Esophagus (tissue), 2 donors: ENCODE results near the gene OR9A4. TPM values are rescaled to one million over a fixed set of nuclear protein-coding genes. Genes with fewer than 3 reads are reported as not detected.

Experiments
- H3K27ac ChIP-seq, 2 donors: one replicate each; pipeline ENCODE4 v1.5.1; 2013; ENCODE audit warnings: low read depth in 2 of 2, mild to moderate bottlenecking in 2 of 2, inconsistent platforms in 1 of 2, low read length in 1 of 2, moderate library complexity in 1 of 2
- H3K27me3 ChIP-seq, 2 donors: one replicate each; pipeline ENCODE4 v1.6.1; 2013; ENCODE audit warnings: low read length in 2 of 2, control low read depth in 1 of 2, mild to moderate bottlenecking in 1 of 2; ENCODE audit not compliant: insufficient read depth in 2 of 2, control insufficient read depth in 1 of 2
- H3K36me3 ChIP-seq, 2 donors: one replicate each; pipeline ENCODE4 v1.6.1; 2013; ENCODE audit warnings: low read length in 1 of 2; ENCODE audit not compliant: control insufficient read depth in 2 of 2, insufficient read depth in 2 of 2
- H3K4me1 ChIP-seq, 2 donors: one replicate each; pipeline ENCODE4 v1.6.1; 2013; ENCODE audit warnings: low read length in 1 of 2; ENCODE audit not compliant: control insufficient read depth in 2 of 2, insufficient read depth in 2 of 2
- H3K4me3 ChIP-seq, 2 donors: one replicate each; pipeline ENCODE4 v1.5.1; 2013; ENCODE audit warnings: low read length in 2 of 2, mild to moderate bottlenecking in 2 of 2, low read depth in 1 of 2, moderate library complexity in 1 of 2
- H3K9me3 ChIP-seq, 2 donors: one replicate each; pipeline ENCODE4 v1.6.1; 2013; ENCODE audit warnings: mild to moderate bottlenecking in 2 of 2, low read depth in 1 of 2, low read length in 1 of 2, moderate library complexity in 1 of 2; ENCODE audit not compliant: control insufficient read depth in 2 of 2, insufficient read depth in 1 of 2
- WGBS, 2 donors: extraction: QIAGEN DNeasy Blood & Tissue Kit; methylation state at CpG; one replicate each; pipeline ENCODE4 v1.1.7; 2013; 5-methylcytosine and 5-hydroxymethylcytosine counted together
- polyA plus RNA-seq, 2 donors: library from polyadenylated mRNA; stranded (reverse); fragments of 200-250 nt; gene quantifications; one replicate each; pipeline ENCODE4 v1.2.3, GENCODE V29; 2013
- donor health status: healthy with polysubstance abuse.
- donor health status: Bipolar disorder and iron deficiency.

The OR9A4 gene, protein sequence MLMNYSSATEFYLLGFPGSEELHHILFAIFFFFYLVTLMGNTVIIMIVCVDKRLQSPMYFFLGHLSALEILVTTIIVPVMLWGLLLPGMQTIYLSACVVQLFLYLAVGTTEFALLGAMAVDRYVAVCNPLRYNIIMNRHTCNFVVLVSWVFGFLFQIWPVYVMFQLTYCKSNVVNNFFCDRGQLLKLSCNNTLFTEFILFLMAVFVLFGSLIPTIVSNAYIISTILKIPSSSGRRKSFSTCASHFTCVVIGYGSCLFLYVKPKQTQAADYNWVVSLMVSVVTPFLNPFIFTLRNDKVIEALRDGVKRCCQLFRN
- not detected for polyA plus RNA-seq

DNA sequence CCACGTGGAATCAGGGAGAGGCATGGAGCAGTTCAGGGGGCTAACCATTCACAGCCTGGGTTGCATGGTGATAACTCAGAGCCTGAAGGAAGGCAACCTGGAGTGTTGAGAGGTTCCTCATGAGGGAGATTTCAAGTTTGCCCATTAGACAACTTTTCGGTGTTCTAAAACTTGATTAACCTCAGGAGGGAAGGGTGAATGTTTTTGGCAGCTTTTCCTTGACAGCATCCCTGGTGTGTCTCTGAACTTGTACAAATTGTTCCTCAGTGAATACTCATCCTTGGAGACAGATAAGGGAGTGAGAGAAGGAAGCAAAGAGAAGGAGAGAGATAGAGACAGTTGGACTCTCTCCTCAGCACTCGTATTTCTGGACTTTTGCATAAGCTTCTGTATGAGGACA is at the start of gene OR9A4:
TSS of gene OR9A4 (plus strand) at position 301 of the 400 bp plus-strand sequence. CDS start 2,477 bp downstream, outside the sequence.
- no peaks in the 10 kb centered on the region for H3K36me3 ChIP-seq
- H3K27me3 ChIP-seq, result no peaks in the 10 kb centered on the region
- H3K4me3 ChIP-seq, result no peak within 1 kb of the TSS
- no peak within 1 kb of the TSS for H3K27ac ChIP-seq
- H3K4me1 ChIP-seq, result no peaks in the 10 kb centered on the region
- WGBS, 2 donors, result 75 to 78% methylated on average over 3 of the region's 3 CpGs
- peaks cover 0 to 2% of the 10 kb centered on the region in 2 donors for H3K9me3 ChIP-seq

DNA sequence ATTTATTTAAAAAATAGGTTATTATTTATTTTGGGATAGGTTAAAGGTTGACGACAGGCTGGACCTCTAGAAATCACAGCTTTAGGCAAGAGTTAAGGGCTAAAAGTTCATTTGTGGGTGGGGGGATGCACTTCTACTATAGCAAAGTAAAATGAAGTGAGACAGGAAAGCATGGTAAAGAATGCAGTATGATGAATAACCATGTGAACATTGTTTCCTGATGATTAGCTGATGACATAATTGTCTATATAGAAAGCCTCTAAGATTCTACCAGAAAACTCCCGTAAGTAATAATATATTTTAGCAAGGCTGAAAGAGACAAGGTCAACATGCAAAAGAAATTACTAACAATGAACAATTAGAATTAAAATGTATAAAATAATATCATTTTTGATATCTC is 49.2 kb upstream of the OR9A4 start:
- H3K36me3 ChIP-seq, result no peaks in the 10 kb centered on the region

DNA sequence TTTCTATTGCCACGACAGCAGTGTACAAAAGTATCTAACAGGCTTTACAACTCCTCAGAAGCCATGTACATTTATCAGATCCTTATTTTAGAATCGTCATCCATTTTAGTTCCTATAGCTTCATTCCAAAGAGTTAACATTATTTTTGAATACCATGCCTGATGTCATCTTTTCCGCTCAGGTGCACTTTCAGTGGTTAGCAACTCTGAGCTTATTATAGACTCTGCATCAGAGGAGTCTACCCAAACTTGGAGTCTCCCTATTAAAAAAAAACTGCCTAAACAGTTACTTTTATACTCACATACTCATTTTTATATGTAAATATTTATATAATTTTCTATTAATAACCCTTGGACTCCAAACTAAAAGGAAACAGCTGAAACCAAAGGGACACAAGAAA is 43.3 kb upstream of the OR9A4 start:
- WGBS, 2 donors, result 88 to 90% methylated on average over 3 of the region's 3 CpGs
- no peaks in the 10 kb centered on the region for H3K4me1 ChIP-seq
- no peaks in the 10 kb centered on the region for H3K27me3 ChIP-seq
- no peak overlapping the region for H3K27ac ChIP-seq
- no peaks in the 10 kb centered on the region for H3K36me3 ChIP-seq
- peaks cover 0 to 5% of the 10 kb centered on the region in 2 donors for H3K9me3 ChIP-seq
- no peak overlapping the region for H3K4me3 ChIP-seq

More for the DNA sequence above, 49.2 kb upstream of the OR9A4 start:
- H3K9me3 ChIP-seq, result no peaks in the 10 kb centered on the region
- H3K27ac ChIP-seq, result no peak overlapping the region
- H3K4me1 ChIP-seq, result no peaks in the 10 kb centered on the region
- H3K27me3 ChIP-seq, result no peaks in the 10 kb centered on the region
- WGBS, 2 donors, result 87 to 89% methylated on average over 2 of the region's 2 CpGs
- H3K4me3 ChIP-seq, result no peak overlapping the region

DNA sequence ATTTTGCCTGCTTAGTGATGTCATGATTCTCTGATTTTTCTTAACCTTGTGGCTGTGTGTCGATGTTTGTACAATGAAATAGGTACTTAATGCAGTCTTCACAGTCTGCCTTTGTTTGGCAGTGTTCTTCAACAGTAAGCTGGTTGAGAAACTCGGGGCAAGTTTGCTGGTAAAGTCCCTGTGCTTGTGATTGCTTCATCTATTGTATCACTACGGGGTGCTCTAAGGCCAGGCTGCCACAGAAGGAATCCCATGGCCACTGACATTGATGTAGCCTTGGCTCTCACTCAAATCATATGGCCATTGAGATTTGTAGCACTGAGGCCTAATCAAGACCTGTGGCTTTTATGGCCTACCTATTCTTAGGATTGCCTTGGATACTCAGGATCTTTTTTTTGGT is 41.4 kb upstream of the OR9A4 start:
- 64 to 72% methylated on average over 3 of the region's 3 CpGs for WGBS, 2 donors
- Histone ChIP-seq H3K36me3 (no peaks in the 10 kb centered on the region), H3K27me3 (no peaks in the 10 kb centered on the region), H3K9me3 (peaks cover 0 to 5% of the 10 kb centered on the region in 2 donors), H3K27ac (no peak overlapping the region), H3K4me3 (no peak overlapping the region), H3K4me1 (no peaks in the 10 kb centered on the region)

DNA sequence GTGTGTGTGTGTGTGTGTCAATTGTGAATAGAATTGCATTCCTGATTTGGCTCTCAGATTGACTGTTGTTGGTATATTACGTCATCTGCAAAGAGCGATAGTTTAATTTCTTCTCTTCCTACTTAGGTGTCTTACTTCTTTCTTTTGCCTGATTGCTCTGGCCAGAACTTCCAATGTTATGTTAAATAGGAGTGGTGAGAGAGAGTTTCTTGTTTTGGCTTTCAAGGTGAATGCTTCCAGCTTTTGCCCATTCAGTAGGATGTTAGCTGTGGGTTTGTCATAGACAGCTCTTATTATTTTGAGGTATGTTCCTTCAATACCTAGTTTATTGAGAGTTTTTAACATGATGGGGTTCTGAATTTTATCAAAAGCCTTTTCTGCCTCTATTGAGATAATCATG is 40.7 kb upstream of the OR9A4 start:
- WGBS, 2 donors, result 87 to 94% methylated on average over 2 of the region's 2 CpGs

DNA sequence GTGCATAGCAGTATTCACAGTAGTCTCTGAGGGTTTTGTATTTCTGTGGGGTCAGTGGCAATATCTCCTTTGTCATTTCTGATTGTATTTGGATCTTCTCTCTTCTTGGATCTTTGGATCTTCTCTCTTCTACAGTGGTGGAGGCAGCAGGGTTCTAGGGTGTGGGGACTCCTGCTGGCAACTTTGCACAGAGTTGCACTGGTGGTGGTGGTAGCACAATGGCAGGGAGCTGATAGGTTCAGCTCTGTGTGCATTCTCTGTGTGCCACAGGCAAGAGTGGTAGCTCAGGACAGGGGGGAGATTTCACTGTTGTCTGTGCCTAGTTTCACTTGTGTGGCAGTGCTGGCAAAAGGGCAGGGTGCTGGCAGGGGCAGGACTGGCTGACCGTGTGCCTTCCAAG is 39.8 kb upstream of the OR9A4 start:
- Histone ChIP-seq H3K4me1 (no peaks in the 10 kb centered on the region), H3K27ac (no peak overlapping the region), H3K4me3 (no peak overlapping the region), H3K27me3 (no peaks in the 10 kb centered on the region), H3K36me3 (no peaks in the 10 kb centered on the region), H3K9me3 (peaks cover 0 to 10% of the 10 kb centered on the region in 2 donors)
- WGBS, 2 donors, result 79 to 82% methylated on average over 1 of the region's 1 CpG

More for the DNA sequence above, 40.7 kb upstream of the OR9A4 start:
- Histone ChIP-seq H3K36me3 (no peaks in the 10 kb centered on the region), H3K4me1 (no peaks in the 10 kb centered on the region), H3K9me3 (peaks cover 0 to 5% of the 10 kb centered on the region in 2 donors), H3K27me3 (no peaks in the 10 kb centered on the region), H3K4me3 (no peak overlapping the region), H3K27ac (no peak overlapping the region)

DNA sequence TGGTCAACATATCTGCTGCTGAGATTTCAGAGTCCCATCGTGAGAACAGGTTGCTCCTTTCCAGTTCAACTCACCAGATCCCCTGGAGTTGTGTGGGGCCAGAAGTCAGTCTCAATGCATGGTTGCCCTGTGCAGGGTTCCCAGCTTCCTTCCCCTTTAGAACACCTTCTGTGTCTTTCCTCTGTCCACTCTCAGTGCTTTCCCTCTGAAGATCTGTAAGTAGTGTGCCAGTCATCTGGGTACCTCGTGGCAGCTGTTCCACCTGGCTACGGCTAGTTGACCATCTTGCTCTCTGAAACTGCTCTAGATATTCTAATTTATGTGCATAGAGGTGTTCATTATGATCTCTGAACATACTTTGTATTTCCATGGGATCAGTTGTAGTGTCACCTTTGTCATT is 38.8 kb upstream of the OR9A4 start:
- Histone ChIP-seq H3K27ac (no peak overlapping the region), H3K9me3 (peaks cover 0 to 10% of the 10 kb centered on the region in 2 donors), H3K4me1 (no peaks in the 10 kb centered on the region), H3K27me3 (no peaks in the 10 kb centered on the region), H3K36me3 (no peaks in the 10 kb centered on the region), H3K4me3 (no peak overlapping the region)
- WGBS, 2 donors, result 87 to 94% methylated on average over 3 of the region's 3 CpGs

DNA sequence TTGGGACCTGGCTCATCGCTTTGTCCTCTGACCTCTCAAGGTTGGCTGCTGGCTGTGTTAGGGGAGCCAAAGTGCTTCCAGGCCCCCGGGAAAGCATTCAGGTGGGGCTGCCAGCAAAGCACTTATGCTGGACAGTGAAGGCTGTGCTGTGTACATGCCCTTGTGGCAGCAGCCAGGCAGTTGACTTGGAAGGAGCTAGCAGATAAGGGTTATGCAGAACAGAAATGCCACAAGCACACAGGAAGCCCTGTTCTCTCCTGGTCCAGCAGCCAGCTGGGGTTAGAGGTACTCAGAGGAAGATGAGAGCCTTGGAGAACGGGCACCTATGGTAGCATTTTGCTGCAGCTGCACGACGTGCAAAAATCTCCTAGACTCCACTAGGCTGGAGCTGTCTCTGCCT is 35.2 kb upstream of the OR9A4 start:
- Histone ChIP-seq H3K27me3 (no peaks in the 10 kb centered on the region), H3K4me3 (no peak overlapping the region), H3K4me1 (no peaks in the 10 kb centered on the region), H3K36me3 (no peaks in the 10 kb centered on the region), H3K9me3 (peaks cover 0 to 10% of the 10 kb centered on the region in 2 donors), H3K27ac (no peak overlapping the region)
- 69 to 70% methylated on average over 5 of the region's 5 CpGs for WGBS, 2 donors

DNA sequence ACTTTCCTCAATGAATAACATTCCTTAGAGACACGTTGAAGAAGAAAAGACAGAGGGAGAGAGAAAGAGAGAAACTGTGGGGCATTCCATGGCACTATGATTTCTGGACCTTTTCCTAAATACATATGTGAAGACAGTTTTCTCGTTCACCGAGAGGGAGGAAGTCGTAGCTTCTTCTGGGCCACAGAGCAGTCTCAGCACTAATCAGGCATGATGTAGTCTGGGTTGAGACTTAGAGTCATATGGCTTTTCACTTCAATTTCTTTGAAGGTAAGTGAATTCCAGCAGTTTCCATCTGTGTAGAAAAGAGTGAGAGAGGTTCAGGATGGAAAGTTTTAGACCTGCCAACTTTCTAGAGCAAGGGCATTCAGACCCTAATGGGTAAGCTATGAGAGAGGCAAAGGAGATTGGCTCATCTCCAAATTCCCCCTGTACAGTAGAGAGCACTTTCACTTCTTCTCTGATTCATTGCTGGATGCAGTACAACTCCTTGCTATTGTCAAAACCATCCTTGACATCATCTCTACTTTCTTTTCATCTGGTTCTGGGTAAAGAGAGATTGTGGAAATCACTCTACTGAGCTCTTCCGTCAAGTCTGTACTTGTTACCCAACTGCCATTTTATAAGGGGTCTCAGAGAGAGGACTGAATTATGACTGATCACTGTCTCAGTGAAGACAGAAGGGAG is 31.5 kb upstream of the OR9A4 start:
- WGBS, 2 donors, result 80 to 83% methylated on average over 5 of the region's 5 CpGs
- Histone ChIP-seq H3K4me3 (no peak overlapping the region), H3K27me3 (no peaks in the 10 kb centered on the region), H3K27ac (no peak overlapping the region), H3K36me3 (no peaks in the 10 kb centered on the region), H3K9me3 (peaks cover 0 to 4% of the 10 kb centered on the region in 2 donors), H3K4me1 (no peaks in the 10 kb centered on the region)

DNA sequence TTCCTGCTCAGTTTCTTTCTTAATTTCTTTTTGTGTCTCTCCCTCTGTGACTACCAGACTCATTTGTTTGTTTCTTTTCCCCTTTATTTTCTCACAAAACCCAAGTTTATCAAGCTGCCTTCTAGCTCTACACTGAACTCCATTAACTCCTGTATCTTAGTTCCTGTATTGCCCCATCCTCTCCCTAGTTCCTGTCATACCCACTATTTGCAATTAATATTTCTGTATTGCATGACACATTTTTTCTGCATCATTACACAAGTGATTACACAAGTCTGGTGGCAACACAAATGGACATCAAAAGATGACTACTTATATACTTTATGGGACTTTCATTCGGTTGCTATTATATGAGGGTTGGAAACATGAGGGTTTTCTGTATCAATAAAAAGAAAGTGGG is 26.9 kb upstream of the OR9A4 start:
- no peak overlapping the region for H3K4me3 ChIP-seq
- H3K27ac ChIP-seq, result no peak overlapping the region
- H3K9me3 ChIP-seq, result no peaks in the 10 kb centered on the region
- H3K36me3 ChIP-seq, result no peaks in the 10 kb centered on the region
- H3K4me1 ChIP-seq, result no peaks in the 10 kb centered on the region
- H3K27me3 ChIP-seq, result no peaks in the 10 kb centered on the region
- 92% methylated on average over 1 of the region's 1 CpG for WGBS, 2 donors
